GM12873 (cell line): ENCODE measurements around the gene LCTL.

Experiments
- CTCF ChIP-seq: IDR thresholded peaks from 2 replicates; pipeline ENCODE4 v1.5.1; 2012; ENCODE audit warnings: low read depth, mild to moderate bottlenecking, moderate library complexity, low read length, control low read depth; ENCODE audit not compliant: insufficient read depth; ENCODE audit errors: missing control alignments

The LCTL gene

DNA sequence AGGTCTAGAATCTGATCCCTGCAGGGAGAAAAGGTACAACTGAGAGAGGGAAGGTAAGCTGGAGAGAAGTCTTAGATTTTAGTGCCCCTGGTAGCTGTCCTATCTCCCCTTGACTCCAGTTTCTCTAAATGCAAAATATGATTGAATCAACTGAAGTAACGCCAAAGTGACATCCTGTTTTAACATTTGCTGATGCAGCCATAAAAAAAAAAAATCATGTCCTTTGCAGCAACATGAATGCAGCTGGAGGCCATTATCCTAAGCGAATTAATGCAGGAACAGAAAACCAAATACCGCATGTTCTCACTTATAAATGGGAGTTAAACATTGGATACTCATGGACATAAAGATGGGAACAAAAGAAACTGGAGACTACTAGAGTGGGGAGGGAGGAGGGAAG lies 42.4 kb upstream of the LCTL start:
- no peak for TF ChIP-seq CTCF

GRCh38 chr15:66603301-66604179 lies 37.7 kb upstream of the LCTL start:
- peak; percentile 89 for TF ChIP-seq CTCF

DNA sequence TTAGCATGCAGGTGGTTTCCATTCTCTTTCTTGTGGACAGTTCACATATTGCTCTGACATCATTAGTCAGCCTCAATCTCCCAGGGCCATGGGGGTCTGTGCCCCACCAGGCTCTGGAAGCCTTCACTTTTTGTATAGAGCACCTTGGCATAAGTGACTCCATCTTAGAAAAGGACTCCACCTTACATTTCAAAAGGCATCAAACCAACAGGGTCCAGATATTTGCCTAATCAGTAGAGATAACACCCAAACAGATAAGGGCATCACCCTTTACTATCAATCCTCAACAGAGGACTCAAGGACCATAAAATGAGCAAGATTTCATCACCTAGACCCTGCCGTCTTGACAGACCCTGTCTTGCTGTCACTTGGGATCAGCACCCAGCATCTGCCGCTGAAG lies 35.7 kb upstream of the LCTL start:
- TF ChIP-seq CTCF = no peak

GRCh38 chr15:66600240-66600627 lies 34.4 kb upstream of the LCTL start:
- TF ChIP-seq CTCF = no peak

DNA sequence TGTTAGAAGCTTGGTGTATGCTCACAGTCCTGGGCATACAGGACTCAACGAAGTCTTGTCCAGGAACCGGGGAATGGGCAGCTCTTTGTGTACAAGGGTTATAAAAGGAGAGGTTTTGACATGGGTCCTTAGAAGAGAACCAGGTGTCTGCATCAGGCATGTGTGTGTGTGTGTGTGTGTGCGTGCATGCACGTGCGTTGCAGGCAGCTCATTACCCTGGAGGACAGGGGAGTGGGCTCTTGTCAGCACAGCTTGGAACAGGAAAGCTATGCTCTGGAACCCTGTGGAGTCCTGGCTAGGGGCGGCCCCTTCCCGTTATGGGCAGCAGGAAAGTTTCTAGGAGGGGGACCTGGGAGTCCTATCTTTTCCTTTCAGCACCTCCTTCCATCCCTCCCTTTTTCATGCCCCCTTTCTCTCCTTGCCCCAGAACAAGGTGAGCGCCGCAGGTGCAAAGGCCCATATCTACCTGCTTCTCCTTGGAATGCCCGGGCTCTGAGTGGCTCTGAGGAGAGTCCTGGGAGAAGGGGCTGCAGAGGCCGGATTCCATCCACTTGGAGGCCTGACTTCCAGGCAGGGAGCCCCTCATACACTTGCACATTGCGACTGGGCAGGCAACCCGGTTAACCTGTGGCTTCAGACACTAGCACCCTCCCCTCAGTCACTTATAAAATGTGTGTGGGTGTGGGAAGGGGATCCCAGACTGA lies 33.9 kb upstream of the LCTL start:
- no peak for TF ChIP-seq CTCF

- TF ChIP-seq CTCF = no peak
These were observed 32.5 kb upstream of the LCTL start for GRCh38 chr15:66598095-66598815.
